ENCODE results near the gene ULBP3.
"Not testable (repeated sequence)": the region's sequence is repeated elsewhere in the genome, so short reads cannot be mapped to it uniquely, and the experiment has no call there.

GRCh38 chr6:150014623-150015280 is 54.2 kb downstream of the ULBP3 start:
- TF ChIP-seq CTCF (IDR thresholded peaks at IDR 0.05; ENCODE audit: insufficient read depth, low read length, poor library complexity, severe bottlenecking); EZH2phosphoT487 (conservative IDR thresholded peaks at IDR 0.05; ENCODE audit: low read length): not testable (repeated sequence)
